AG10803 (cell line): ENCODE results near the gene XIRP2.

Source experiments
- DNase-seq: peaks from one replicate; pipeline ENCODE4 v3.0.0; 2010; ENCODE audit warnings: low read depth
- H3K4me3 ChIP-seq: 2 replicates; pipeline ENCODE4 v1.5.1; 2011; ENCODE audit warnings: mild to moderate bottlenecking, low read length, control low read depth
- TF ChIP-seq, protein P1 (sequence below): conservative IDR thresholded peaks from 2 replicates; pipeline ENCODE4 v1.5.1; 2011; ENCODE audit warnings: mild to moderate bottlenecking, low read length, control low read depth, inconsistent platforms

Gene XIRP2, protein sequence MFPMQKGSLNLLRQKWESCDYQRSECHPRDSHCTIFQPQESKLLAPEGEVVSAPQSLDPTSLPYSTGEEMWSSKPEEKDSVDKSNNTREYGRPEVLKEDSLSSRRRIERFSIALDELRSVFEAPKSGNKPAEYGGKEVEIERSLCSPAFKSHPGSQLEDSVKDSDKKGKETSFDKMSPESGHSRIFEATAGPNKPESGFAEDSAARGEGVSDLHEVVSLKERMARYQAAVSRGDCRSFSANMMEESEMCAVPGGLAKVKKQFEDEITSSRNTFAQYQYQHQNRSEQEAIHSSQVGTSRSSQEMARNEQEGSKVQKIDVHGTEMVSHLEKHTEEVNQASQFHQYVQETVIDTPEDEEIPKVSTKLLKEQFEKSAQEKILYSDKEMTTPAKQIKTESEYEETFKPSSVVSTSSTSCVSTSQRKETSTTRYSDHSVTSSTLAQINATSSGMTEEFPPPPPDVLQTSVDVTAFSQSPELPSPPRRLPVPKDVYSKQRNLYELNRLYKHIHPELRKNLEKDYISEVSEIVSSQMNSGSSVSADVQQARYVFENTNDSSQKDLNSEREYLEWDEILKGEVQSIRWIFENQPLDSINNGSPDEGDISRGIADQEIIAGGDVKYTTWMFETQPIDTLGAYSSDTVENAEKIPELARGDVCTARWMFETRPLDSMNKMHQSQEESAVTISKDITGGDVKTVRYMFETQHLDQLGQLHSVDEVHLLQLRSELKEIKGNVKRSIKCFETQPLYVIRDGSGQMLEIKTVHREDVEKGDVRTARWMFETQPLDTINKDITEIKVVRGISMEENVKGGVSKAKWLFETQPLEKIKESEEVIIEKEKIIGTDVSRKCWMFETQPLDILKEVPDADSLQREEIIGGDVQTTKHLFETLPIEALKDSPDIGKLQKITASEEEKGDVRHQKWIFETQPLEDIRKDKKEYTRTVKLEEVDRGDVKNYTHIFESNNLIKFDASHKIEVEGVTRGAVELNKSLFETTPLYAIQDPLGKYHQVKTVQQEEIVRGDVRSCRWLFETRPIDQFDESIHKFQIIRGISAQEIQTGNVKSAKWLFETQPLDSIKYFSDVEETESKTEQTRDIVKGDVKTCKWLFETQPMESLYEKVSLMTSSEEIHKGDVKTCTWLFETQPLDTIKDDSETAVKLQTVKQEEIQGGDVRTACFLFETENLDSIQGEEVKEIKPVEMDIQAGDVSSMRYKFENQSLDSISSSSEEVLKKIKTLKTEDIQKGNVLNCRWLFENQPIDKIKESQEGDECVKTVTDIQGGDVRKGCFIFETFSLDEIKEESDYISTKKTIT (N-terminal part only)

DNA sequence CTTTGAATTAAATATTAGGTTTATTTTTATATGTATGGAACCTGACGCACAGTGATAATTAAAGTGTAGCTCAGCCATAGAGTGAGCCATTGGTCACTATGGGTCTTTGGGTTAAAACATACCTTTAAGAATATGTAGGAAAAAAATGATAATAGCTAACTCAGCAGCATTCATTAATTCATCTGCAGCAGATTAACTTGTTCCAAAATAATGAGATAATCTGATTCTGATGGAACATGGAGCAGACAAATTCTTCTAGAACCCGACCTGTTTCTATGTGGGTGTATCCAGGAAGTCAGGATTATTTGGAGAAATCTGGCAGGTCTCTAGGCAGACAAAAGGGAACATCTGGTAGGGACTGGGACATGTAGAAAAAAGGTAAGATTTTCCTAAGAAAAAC is at the start of gene XIRP2:
TSS of gene XIRP2 (plus strand) at position 301 of the 400 bp plus-strand sequence. CDS start 15,003 bp downstream, outside the sequence.
- DNase-seq: no peak
- TF ChIP-seq, protein P1, sequence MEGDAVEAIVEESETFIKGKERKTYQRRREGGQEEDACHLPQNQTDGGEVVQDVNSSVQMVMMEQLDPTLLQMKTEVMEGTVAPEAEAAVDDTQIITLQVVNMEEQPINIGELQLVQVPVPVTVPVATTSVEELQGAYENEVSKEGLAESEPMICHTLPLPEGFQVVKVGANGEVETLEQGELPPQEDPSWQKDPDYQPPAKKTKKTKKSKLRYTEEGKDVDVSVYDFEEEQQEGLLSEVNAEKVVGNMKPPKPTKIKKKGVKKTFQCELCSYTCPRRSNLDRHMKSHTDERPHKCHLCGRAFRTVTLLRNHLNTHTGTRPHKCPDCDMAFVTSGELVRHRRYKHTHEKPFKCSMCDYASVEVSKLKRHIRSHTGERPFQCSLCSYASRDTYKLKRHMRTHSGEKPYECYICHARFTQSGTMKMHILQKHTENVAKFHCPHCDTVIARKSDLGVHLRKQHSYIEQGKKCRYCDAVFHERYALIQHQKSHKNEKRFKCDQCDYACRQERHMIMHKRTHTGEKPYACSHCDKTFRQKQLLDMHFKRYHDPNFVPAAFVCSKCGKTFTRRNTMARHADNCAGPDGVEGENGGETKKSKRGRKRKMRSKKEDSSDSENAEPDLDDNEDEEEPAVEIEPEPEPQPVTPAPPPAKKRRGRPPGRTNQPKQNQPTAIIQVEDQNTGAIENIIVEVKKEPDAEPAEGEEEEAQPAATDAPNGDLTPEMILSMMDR: no peak
- H3K4me3 ChIP-seq: no peak within 1 kb of the TSS

DNA sequence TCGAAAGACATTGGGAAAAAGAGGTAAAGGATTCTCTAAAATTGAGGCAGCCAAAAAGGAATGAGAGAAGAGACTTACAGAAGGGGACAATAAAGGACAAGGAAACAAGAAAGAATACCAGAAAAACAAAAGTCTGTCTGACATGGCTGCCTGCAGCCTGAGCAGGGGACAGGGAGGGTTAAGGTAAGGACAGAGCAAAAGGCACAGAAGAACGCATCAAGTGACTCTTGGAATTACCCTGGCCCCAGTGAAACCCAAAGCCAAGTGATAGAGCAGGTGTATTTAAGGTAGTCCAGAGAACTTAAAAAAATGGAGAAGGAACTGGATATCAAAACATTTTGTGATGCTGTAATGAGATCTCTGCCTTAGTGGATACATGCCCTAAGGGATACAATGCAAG is 47.1 kb upstream of the XIRP2 start:
- TF ChIP-seq, protein P1: no peak
- no peak for DNase-seq
- no peak overlapping the region for H3K4me3 ChIP-seq

DNA sequence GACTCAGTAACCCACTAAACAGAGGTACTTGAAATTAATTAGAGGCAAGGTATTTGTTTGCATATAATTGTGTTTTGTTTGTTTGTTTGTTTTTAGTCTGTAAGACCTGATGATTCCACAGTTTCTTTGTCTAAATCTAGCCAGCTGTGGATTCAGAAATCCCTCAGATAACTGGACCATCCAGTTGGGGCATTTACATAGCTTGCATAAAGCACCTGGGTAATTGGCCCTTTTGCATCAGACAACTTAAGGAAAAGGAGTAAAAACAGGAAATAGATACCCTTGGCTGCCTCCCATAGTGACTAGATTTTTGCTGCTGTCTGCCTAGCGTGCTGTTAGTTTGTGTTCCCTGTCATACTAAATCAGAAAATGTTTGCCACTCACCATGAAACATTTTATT is 46.6 kb upstream of the XIRP2 start:
- TF ChIP-seq, protein P1: no peak
- no peak overlapping the region for H3K4me3 ChIP-seq
- no peak for DNase-seq

DNA sequence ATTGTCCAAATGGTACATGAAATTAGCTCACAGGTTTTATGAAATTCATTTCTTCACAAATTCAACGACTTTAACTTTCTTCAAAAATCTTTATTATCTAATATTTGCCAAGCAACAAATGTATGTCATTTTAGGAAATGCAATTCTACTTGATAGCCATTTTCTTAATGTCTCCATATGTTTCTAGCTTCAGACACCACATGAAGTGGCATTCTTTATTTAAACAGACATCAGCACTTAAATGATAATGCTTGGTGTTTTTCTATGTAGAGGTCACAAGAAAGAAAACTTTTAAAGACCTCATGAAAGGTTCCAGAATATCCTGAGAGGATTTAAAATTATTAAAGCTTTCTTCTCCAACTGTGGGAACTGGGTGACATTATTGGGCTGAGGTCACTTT is 44.2 kb upstream of the XIRP2 start:
- H3K4me3 ChIP-seq: no peak overlapping the region
- DNase-seq: no peak
- TF ChIP-seq, protein P1: no peak

DNA sequence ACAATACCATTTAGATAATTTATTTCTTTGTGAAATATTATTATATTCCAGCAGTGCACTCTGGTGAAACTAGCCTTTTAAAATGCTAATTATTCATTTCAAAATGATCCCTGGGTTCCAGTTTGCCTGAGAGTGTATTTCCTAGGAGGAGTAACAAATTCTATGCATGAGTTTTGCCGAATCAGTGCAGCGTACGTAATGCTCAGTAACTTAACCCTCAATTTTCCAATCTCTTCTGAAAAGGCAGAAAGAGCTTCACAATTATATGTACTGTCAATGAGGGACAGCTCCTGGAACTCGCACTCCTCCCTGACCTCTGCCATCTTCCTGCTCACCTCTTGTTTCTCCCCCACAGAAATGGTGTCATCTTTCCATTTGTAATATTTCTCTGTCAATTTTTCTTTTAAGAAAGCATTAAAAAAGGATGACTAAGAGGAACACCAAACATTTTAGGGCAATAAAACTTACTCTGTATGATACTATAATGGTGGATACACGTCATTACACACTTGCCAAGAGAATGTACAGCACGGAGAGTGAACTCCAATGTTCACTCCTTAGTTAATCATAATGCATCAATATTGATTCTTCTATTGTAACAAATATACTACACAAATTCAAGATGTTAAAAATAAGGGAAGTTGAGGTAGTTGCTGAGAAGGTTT is 25.7 kb upstream of the XIRP2 start:
- DNase-seq: no peak
- TF ChIP-seq, protein P1: no peak
- H3K4me3 ChIP-seq: no peak overlapping the region

DNA sequence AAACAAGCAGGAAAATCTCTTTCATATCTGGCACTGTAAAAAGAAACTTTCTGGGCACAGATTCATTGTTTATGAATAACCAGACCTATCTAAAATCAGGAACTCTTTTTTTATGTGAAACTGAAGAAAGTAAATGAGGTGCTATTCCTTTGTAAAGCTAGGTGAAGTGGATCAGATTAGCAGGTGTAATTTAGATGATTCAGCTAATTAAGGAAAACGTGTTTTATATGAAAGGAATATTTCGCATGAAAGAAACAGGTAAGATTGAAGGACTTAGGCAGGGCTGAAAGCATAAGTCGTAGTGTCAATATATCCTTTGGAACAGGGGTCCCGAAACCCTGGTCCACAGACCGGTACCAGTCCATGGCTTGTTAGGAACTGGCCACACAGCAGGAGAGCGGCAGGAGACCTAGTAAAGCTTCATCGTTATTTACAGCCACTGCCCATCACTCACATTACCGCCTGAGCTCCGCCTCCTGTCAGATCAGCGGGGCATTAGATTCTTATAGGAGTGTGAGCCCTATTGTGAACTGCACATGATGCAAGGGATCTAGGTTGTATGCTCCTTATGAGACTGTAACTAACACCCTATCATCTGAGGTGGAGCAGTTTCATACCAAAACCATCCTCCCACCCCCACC is 20.3 kb upstream of the XIRP2 start:
- TF ChIP-seq, protein P1: no peak
- no peak overlapping the region for H3K4me3 ChIP-seq
- no peak for DNase-seq
